GM12878 (cell line): ENCODE measurements around the gene HSCB. TPM values are rescaled to one million over a fixed set of nuclear protein-coding genes. Genes with fewer than 3 reads are reported as not detected.

ENCODE experiments used
- ATAC-seq: fragments of 200-7000 bp; cut with Tn5 transposase; 3 replicates; pipeline ENCODE4 v1.9.1; 2020; ENCODE audit warnings: mild to moderate bottlenecking, moderate library complexity
- BruUV-seq: library from RNA; stranded (reverse); fragments of 400-500 nt; replicated peaks from 2 replicates; lab custom pipeline; 2021; lab: Mats Ljungman, UMichigan
- CTCF ChIA-PET: fragments of 300-600 bp; sonication (Branson Sonifier 250); formaldehyde crosslinking; extraction: SDS; loops from one replicate; lab custom pipeline; 2021; ENCODE audit warnings: inconsistent platforms; lab: Yijun Ruan, JAX
- POLR2A ChIA-PET: fragments of 350-600 bp; formaldehyde crosslinking; extraction: SDS; loops from one replicate; lab custom pipeline; 2021; ENCODE audit warnings: inconsistent platforms; lab: Charles Lee
- RAD21 ChIA-PET: fragments of 300-600 bp; sonication (Branson Sonifier 250); formaldehyde crosslinking; loops from one replicate; lab custom pipeline; 2023; ENCODE audit warnings: antibody characterized with exemption; ENCODE audit not compliant: unreplicated experiment; lab: Charles Lee
- SMC1A ChIA-PET: fragments of 300-600 bp; sonication (Branson Sonifier 250); formaldehyde crosslinking; loops from one replicate; lab custom pipeline; 2023; ENCODE audit not compliant: unreplicated experiment, uncharacterized antibody; lab: Charles Lee
- DNase-seq: peaks from one replicate; pipeline ENCODE4 v3.0.0-alpha.2; 2011; ENCODE audit warnings: low read depth, low spot score
- FAIRE-seq: peaks from 3 replicates; lab custom pipeline; 2011; peaks lifted over from hg19 to GRCh38; lab: Jason Lieb, UNC
- H2AFZ ChIP-seq: 2 replicates; pipeline ENCODE4 v1.6.0; 2011; ENCODE audit warnings: low read depth, low read length, control low read depth; ENCODE audit not compliant: control insufficient read depth
- H3K27ac ChIP-seq: 2 replicates; pipeline ENCODE4 v1.5.1; 2011; ENCODE audit warnings: control low read depth; ENCODE audit not compliant: control insufficient read depth, insufficient read depth
- H3K27me3 ChIP-seq, 2 experiments: replicated peaks in 1 of 2; 2 replicates each; pipeline versions ENCODE4 v1.6.0 to v1.6.1; 2011; ENCODE audit warnings: low read length in 1 of 2; ENCODE audit not compliant: control insufficient read depth in 2 of 2, insufficient read depth in 2 of 2
- H3K36me3 ChIP-seq, 2 experiments: 2 replicates each; pipeline ENCODE4 v1.5.1; 2011; ENCODE audit warnings: low read length in 1 of 2; ENCODE audit not compliant: control insufficient read depth in 2 of 2, insufficient read depth in 2 of 2
- H3K4me1 ChIP-seq: 2 replicates; pipeline ENCODE4 v1.6.1; 2011; ENCODE audit warnings: mild to moderate bottlenecking, low read length, moderate library complexity, mixed read lengths; ENCODE audit not compliant: control insufficient read depth, insufficient read depth
- H3K4me2 ChIP-seq: 2 replicates; pipeline ENCODE4 v1.6.0; 2011; ENCODE audit warnings: control low read depth; ENCODE audit not compliant: control insufficient read depth, insufficient read depth
- H3K4me3 ChIP-seq: fragments of 200-600 bp; sonication (generic); 2 replicates; pipeline ENCODE4 v1.5.1; 2016
- H3K79me2 ChIP-seq: 2 replicates; pipeline ENCODE4 v1.6.0; 2011; ENCODE audit warnings: low read length; ENCODE audit not compliant: control insufficient read depth, insufficient read depth
- H3K9ac ChIP-seq: 2 replicates; pipeline ENCODE4 v1.8.0; 2011; ENCODE audit warnings: low read length, control low read depth, mixed read lengths; ENCODE audit not compliant: control insufficient read depth, insufficient read depth
- H3K9me3 ChIP-seq: replicated peaks from 3 replicates; pipeline ENCODE4 v1.5.1; 2011; ENCODE audit warnings: mild to moderate bottlenecking, low read length; ENCODE audit not compliant: control insufficient read depth, insufficient read depth
- H4K20me1 ChIP-seq: 2 replicates; pipeline ENCODE4 v1.6.0; 2011; ENCODE audit not compliant: control insufficient read depth, insufficient read depth
- EZH2 ChIP-seq: IDR thresholded peaks from 2 replicates; pipeline ENCODE4 v1.6.1; 2012; ENCODE audit warnings: low read depth, mild to moderate bottlenecking, control low read depth, inconsistent platforms, low read length, borderline replicate concordance; ENCODE audit not compliant: control insufficient read depth
- JUNB ChIP-seq: IDR thresholded peaks from 2 replicates; pipeline ENCODE4 v1.6.1; 2016; ENCODE audit warnings: antibody characterized with exemption, mild to moderate bottlenecking
- NFIC ChIP-seq: IDR thresholded peaks from 2 replicates; pipeline ENCODE4 v1.6.1; 2012; ENCODE audit warnings: low read depth, mild to moderate bottlenecking, inconsistent platforms, low read length, moderate library complexity
- PAX5 ChIP-seq: IDR thresholded peaks from 2 replicates; pipeline ENCODE4 v1.6.1; 2011; ENCODE audit warnings: low read depth, low read length, borderline replicate concordance
- PML ChIP-seq: IDR thresholded peaks from 2 replicates; pipeline ENCODE4 v1.6.1; 2012; ENCODE audit warnings: low read length, inconsistent platforms
- RUNX3 ChIP-seq: IDR thresholded peaks from 2 replicates; pipeline ENCODE4 v1.6.1; 2012; ENCODE audit warnings: low read length, inconsistent platforms
- WGBS: methylation state at CpG from one replicate; pipeline ENCODE4 v1.1.6; 2016; ENCODE audit warnings: low lambda C conversion rate; ENCODE audit not compliant: insufficient replicate concordance, insufficient coverage; ENCODE audit errors: missing lambda C conversion rate; 5-methylcytosine and 5-hydroxymethylcytosine counted together
- in situ Hi-C: fragments of 300-500 bp; cut with MboI; formaldehyde crosslinking; loops from 9 replicates; pipeline ENCODE4 v1.14.3; 2018; ENCODE audit warnings: mixed read lengths
- intact Hi-C: fragments of 100-400 bp; cut with micrococcal nuclease; formaldehyde crosslinking; loops from one replicate; pipeline ENCODE4 v1.14.2; 2022; ENCODE audit not compliant: unreplicated experiment
- polyA plus RNA-seq, 11 experiments: library from polyadenylated mRNA; depleted of rRNA in 4 of 11; unstranded in 6 of 11; stranded (reverse) in 5 of 11; fragments of >200 nt; fragmentation: Nextera tagmentation in 4 of 11; fragmentation: Illumina TruSeq in 1 of 11; extraction: Ambion mirVana in 4 of 11; extraction: Trizol in 1 of 11; gene quantifications; 1 replicate in 1 of 11; 2 replicates in 10 of 11; pipeline versions ENCODE4 v1.2.1 to v1.2.3, GENCODE V29; 2011 to 2016; ENCODE audit warnings: inconsistent platforms in 2 of 11, missing spikeins in 2 of 11, low read depth in 1 of 11
- total RNA-seq, 4 experiments: library from RNA; depleted of rRNA in 3 of 4; stranded (reverse); fragments of >200 nt in 3 of 4; fragmentation: Illumina TruSeq in 1 of 4; extraction: Trizol in 1 of 4; gene quantifications; 2 replicates each; pipeline versions ENCODE4 v1.2.1 to v1.2.3, GENCODE V29; 2013 to 2021
- TF ChIP-seq, protein P1 (sequence below): fragments of 450-650 bp; conservative IDR thresholded peaks from 2 replicates; pipeline ENCODE4 v1.6.1; 2017; ENCODE audit warnings: mild to moderate bottlenecking, moderate library complexity
- TF ChIP-seq, protein P2 (sequence below): fragments of 450-650 bp; IDR thresholded peaks from 2 replicates; pipeline ENCODE4 v1.6.1; 2016; ENCODE audit warnings: mild to moderate bottlenecking
- TF ChIP-seq, protein P3 (sequence below): IDR thresholded peaks from 2 replicates; pipeline ENCODE4 v1.6.1; 2012; ENCODE audit warnings: low read length, inconsistent platforms

HSCB gene
- total and polyA plus RNA-seq, 10 of the 15 experiments (the other 5 are each of a cell fraction or from before 2014, with no cell fraction given), result 10.6 to 28.4 (median 20.8) TPM

DNA sequence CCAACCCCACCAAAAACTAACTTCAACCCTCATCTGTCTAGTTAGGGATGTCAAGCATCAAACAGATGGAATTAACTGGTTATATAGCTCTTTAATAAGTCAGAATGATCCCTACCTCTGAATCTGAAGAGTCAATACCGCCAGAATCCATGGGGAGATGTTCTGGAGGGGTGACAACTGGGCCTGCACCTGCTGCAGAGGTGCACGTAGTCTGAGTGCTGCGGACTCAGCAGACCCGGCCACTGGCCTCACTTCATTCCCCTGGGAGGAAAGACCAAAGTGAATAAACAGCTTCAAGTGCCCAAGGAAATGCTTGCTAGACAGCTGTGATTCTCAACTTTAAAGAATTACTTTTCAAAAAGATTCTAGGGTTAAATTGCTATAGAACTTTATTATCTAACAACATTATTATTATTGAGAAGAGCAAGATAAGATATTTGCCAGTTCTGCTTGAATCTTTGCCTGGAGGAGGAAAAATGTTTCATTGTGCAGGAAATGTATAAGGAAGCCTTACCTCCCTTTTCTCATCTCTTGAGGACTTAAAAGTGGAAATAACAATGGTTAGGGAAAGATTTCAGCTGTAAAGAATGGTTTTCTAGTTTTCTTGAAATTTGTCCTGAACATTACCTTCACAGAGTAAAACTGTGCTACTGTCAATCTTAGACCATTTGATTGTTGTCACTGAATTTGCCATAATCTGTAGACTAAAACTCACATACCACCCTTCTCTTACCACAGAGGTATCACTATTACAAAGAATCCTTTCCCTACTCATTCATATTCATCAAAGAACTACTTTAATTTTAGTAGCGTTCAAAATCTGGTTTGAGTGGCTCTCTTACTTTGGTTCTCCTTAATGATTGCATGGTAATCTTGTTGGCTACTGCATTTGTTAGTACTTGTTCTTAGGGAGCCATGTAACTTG lies 54.4 kb downstream of the HSCB start:
- BruUV-seq, result TSS peak; percentile 32
- ChIA-PET CTCF (interaction anchor here (0.6 to 2.6 kb wide), 6 partner anchors 9 to 246 kb away, joined by 3 to 17 read pairs (median 4); no protein-coding TSS in a partner anchor), RAD21 (interaction anchor here (0.6 to 6.8 kb wide), 4 partner anchors 14 to 29 kb away, joined by 3 to 74 read pairs (median 10); no protein-coding TSS in a partner anchor), SMC1A (interaction anchor here (1.2 to 12.5 kb wide), 9 partner anchors 8 to 103 kb away, joined by 3 to 130 read pairs (median 4); partner anchors contain the start of gene CCDC117), POLR2A (interaction anchor here (0.6 to 5.7 kb wide), 6 partner anchors 10 to 23 kb away, joined by 3 to 29 read pairs (median 4); no protein-coding TSS in a partner anchor)
- H3K27me3 ChIP-seq, result no peaks in the 10 kb centered on the region
- H4K20me1 ChIP-seq, result no peaks in the 10 kb centered on the region
- peak overlapping the region; percentile 40; the same call in 1 of the 2 replicates for H3K27ac ChIP-seq
- H3K36me3 ChIP-seq, result peaks cover 8 to 26% of the 10 kb centered on the region in 2 experiments
- H3K4me3 ChIP-seq, result peak overlapping the region; percentile 46
- no peak for DNase-seq
- peak overlapping the region; percentile 57 for H3K4me2 ChIP-seq
- FAIRE-seq, result peak; percentile 61
- H2AFZ ChIP-seq, result no peak overlapping the region
- ATAC-seq, result no peak
- intact Hi-C loops (loop anchor here (10.0 kb wide), 1 partner anchor 121 kb away; the partner anchor contains the start of gene TTC28), in situ Hi-C loops (no loop called here)
- no peak overlapping the region for H3K9ac ChIP-seq
- WGBS, result 22% methylated on average over 5 of the region's 5 CpGs
- TF ChIP-seq EZH2 (no peak), NFIC (peak; percentile 46; the same call in 1 of the 2 replicates), PAX5 (no peak), PML (0 out of 2 replicates have a peak, but pooled peaks have one; percentile 30), JUNB (peak; percentile 61), RUNX3 (peak; percentile 80)
- TF ChIP-seq, protein P1, sequence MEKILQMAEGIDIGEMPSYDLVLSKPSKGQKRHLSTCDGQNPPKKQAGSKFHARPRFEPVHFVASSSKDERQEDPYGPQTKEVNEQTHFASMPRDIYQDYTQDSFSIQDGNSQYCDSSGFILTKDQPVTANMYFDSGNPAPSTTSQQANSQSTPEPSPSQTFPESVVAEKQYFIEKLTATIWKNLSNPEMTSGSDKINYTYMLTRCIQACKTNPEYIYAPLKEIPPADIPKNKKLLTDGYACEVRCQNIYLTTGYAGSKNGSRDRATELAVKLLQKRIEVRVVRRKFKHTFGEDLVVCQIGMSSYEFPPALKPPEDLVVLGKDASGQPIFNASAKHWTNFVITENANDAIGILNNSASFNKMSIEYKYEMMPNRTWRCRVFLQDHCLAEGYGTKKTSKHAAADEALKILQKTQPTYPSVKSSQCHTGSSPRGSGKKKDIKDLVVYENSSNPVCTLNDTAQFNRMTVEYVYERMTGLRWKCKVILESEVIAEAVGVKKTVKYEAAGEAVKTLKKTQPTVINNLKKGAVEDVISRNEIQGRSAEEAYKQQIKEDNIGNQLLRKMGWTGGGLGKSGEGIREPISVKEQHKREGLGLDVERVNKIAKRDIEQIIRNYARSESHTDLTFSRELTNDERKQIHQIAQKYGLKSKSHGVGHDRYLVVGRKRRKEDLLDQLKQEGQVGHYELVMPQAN, result no peak
- TF ChIP-seq, protein P2, sequence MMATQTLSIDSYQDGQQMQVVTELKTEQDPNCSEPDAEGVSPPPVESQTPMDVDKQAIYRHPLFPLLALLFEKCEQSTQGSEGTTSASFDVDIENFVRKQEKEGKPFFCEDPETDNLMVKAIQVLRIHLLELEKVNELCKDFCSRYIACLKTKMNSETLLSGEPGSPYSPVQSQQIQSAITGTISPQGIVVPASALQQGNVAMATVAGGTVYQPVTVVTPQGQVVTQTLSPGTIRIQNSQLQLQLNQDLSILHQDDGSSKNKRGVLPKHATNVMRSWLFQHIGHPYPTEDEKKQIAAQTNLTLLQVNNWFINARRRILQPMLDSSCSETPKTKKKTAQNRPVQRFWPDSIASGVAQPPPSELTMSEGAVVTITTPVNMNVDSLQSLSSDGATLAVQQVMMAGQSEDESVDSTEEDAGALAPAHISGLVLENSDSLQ, result peak; percentile 80
- TF ChIP-seq, protein P3, sequence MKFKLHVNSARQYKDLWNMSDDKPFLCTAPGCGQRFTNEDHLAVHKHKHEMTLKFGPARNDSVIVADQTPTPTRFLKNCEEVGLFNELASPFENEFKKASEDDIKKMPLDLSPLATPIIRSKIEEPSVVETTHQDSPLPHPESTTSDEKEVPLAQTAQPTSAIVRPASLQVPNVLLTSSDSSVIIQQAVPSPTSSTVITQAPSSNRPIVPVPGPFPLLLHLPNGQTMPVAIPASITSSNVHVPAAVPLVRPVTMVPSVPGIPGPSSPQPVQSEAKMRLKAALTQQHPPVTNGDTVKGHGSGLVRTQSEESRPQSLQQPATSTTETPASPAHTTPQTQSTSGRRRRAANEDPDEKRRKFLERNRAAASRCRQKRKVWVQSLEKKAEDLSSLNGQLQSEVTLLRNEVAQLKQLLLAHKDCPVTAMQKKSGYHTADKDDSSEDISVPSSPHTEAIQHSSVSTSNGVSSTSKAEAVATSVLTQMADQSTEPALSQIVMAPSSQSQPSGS, result no peak
- no peaks in the 10 kb centered on the region for H3K9me3 ChIP-seq
- H3K79me2 ChIP-seq, result peaks cover 62% of the 10 kb centered on the region
- peaks cover 39% of the 10 kb centered on the region for H3K4me1 ChIP-seq
